GM23338 (cell line): ENCODE measurements around the gene SLC6A18. TPM values are rescaled to one million over a fixed set of nuclear protein-coding genes. Genes with fewer than 3 reads are reported as not detected.

Experiments
- ATAC-seq: fragments of 200-7000 bp; cut with Tn5 transposase; 3 replicates; pipeline ENCODE4 v1.9.1; 2020
- DNase-seq: peaks from one replicate; pipeline ENCODE4 v3.0.0-alpha.2; 2015; ENCODE audit warnings: low spot score
- H2AFZ ChIP-seq: fragments of 200-600 bp; sonication (generic); 2 replicates; pipeline ENCODE4 v1.8.0; 2016; ENCODE audit warnings: antibody characterized with exemption, mild to moderate bottlenecking, moderate library complexity
- H3F3A ChIP-seq: fragments of 200-600 bp; sonication (generic); replicated peaks from 2 replicates; pipeline ENCODE4 v1.8.0; 2017; ENCODE audit warnings: antibody characterized with exemption, mixed run types, low read depth
- H3K27ac ChIP-seq: fragments of 200-600 bp; sonication (generic); 2 replicates; pipeline ENCODE4 v1.6.1; 2016; ENCODE audit warnings: low read depth
- H3K27me3 ChIP-seq: fragments of 200-600 bp; sonication (generic); 2 replicates; pipeline ENCODE4 v1.8.0; 2016; ENCODE audit warnings: mild to moderate bottlenecking, mixed run types, moderate library complexity; ENCODE audit not compliant: insufficient read depth
- H3K36me3 ChIP-seq: fragments of 200-600 bp; sonication (generic); 2 replicates; pipeline ENCODE4 v1.8.0; 2016; ENCODE audit warnings: mild to moderate bottlenecking; ENCODE audit not compliant: insufficient read depth
- H3K4me1 ChIP-seq: fragments of 200-600 bp; sonication (generic); 2 replicates; pipeline ENCODE4 v1.8.0; 2016; ENCODE audit warnings: mild to moderate bottlenecking, moderate library complexity; ENCODE audit not compliant: insufficient read depth
- H3K4me2 ChIP-seq: fragments of 200-600 bp; sonication (generic); 2 replicates; pipeline ENCODE4 v1.7.1; 2017; ENCODE audit warnings: mixed run types
- H3K4me3 ChIP-seq: fragments of 200-600 bp; sonication (generic); 2 replicates; pipeline ENCODE4 v1.6.1; 2016; ENCODE audit warnings: mixed run types
- H3K79me2 ChIP-seq: fragments of 200-600 bp; sonication (generic); replicated peaks from 2 replicates; pipeline ENCODE4 v1.8.0; 2017; ENCODE audit warnings: mild to moderate bottlenecking; ENCODE audit not compliant: insufficient read depth
- H3K9me2 ChIP-seq: fragments of 200-600 bp; sonication (generic); 2 replicates; pipeline ENCODE4 v1.8.0; 2017; ENCODE audit not compliant: insufficient read depth
- H4K20me1 ChIP-seq: fragments of 200-600 bp; sonication (generic); replicated peaks from 2 replicates; pipeline ENCODE4 v1.8.0; 2017; ENCODE audit warnings: mild to moderate bottlenecking; ENCODE audit not compliant: insufficient read depth
- H3K27ac Mint-ChIP-seq: 2 replicates; pipeline ENCODE4 v1.8.0; 2020; ENCODE audit warnings: inconsistent platforms, mild to moderate bottlenecking, moderate library complexity, mixed read lengths
- H3K27me3 Mint-ChIP-seq: 3 replicates; pipeline ENCODE4 v1.8.0; 2022; ENCODE audit warnings: low read depth, mild to moderate bottlenecking, moderate library complexity, mixed read lengths, inconsistent platforms; ENCODE audit not compliant: insufficient read depth, poor library complexity
- H3K36me3 Mint-ChIP-seq: 3 replicates; pipeline ENCODE4 v1.8.0; 2021; ENCODE audit warnings: low read depth, mild to moderate bottlenecking, inconsistent platforms, moderate library complexity, mixed read lengths
- H3K4me1 Mint-ChIP-seq: 3 replicates; pipeline ENCODE4 v1.8.0; 2020; ENCODE audit warnings: mild to moderate bottlenecking, inconsistent platforms, mixed read lengths
- H3K4me3 Mint-ChIP-seq: 3 replicates; pipeline ENCODE4 v1.8.0; 2021; ENCODE audit warnings: moderate library complexity, mild to moderate bottlenecking, inconsistent platforms, mixed read lengths
- H3K9me3 Mint-ChIP-seq: 3 replicates; pipeline ENCODE4 v1.8.0; 2020; ENCODE audit warnings: moderate library complexity, mild to moderate bottlenecking, inconsistent platforms, mixed read lengths
- CREB1 ChIP-seq: fragments of 250-450 bp; sonication (Bioruptor Pico); IDR thresholded peaks from 2 replicates; pipeline ENCODE4 v1.5.0; 2020; ENCODE audit warnings: low read depth, mild to moderate bottlenecking, moderate library complexity
- CTCF ChIP-seq, 2 experiments: fragments of 200-600 bp in 1 of 2; sonication (generic) in 1 of 2; conservative IDR thresholded peaks; 2 replicates each; pipeline versions ENCODE4 v1.5.1 to v1.6.1; 2016 to 2017; ENCODE audit warnings: antibody characterized with exemption in 2 of 2, low read depth in 2 of 2, mild to moderate bottlenecking in 2 of 2, moderate library complexity in 1 of 2
- EZH2 ChIP-seq: fragments of 200-600 bp; sonication (generic); IDR thresholded peaks from one replicate; pipeline ENCODE4 v1.8.0; 2017; ENCODE audit warnings: antibody characterized with exemption, mild to moderate bottlenecking, low read depth; ENCODE audit not compliant: unreplicated experiment
- EZH2phosphoT487 ChIP-seq: fragments of 200-600 bp; sonication (generic); IDR thresholded peaks from one replicate; pipeline ENCODE4 v1.8.1; 2018; ENCODE audit warnings: antibody characterized with exemption; ENCODE audit not compliant: unreplicated experiment
- JUNB ChIP-seq: IDR thresholded peaks from one replicate; pipeline ENCODE4 v1.6.1; 2016; ENCODE audit warnings: antibody characterized with exemption; ENCODE audit not compliant: unreplicated experiment
- NANOG ChIP-seq: IDR thresholded peaks from 2 replicates; pipeline ENCODE4 v1.6.1; 2016; ENCODE audit warnings: antibody characterized with exemption, borderline replicate concordance
- POLR2AphosphoS5 ChIP-seq: IDR thresholded peaks from 2 replicates; pipeline ENCODE4 v1.6.1; 2016; ENCODE audit warnings: antibody characterized with exemption, low read depth
- STAT1 ChIP-seq: IDR thresholded peaks from one replicate; pipeline ENCODE4 v1.6.1; 2016; ENCODE audit warnings: antibody characterized with exemption; ENCODE audit not compliant: unreplicated experiment
- ZNF114 ChIP-seq: fragments of 250-450 bp; sonication (Bioruptor Pico); IDR thresholded peaks from 2 replicates; pipeline ENCODE4 v1.5.0; 2020; ENCODE audit warnings: mild to moderate bottlenecking, moderate library complexity
- ZNF331 ChIP-seq: fragments of 250-450 bp; sonication (Bioruptor Pico); IDR thresholded peaks from 2 replicates; pipeline ENCODE4 v1.5.0; 2020; ENCODE audit warnings: low read depth, mild to moderate bottlenecking, moderate library complexity
- ZNF462 ChIP-seq: fragments of 250-450 bp; sonication (Bioruptor Pico); IDR thresholded peaks from 2 replicates; pipeline ENCODE4 v1.5.0; 2020; ENCODE audit warnings: mild to moderate bottlenecking, moderate library complexity
- polyA plus RNA-seq: library from polyadenylated mRNA; unstranded; fragments of >200 nt; fragmentation: Nextera tagmentation; extraction: Ambion mirVana; gene quantifications from 2 replicates; pipeline ENCODE4 v1.2.1, GENCODE V29; 2016
- total RNA-seq: library from RNA; depleted of rRNA; stranded (reverse); fragments of >200 nt; shearing (Covaris generic); gene quantifications from 2 replicates; pipeline ENCODE4 v1.2.3, GENCODE V29; 2014
- TF ChIP-seq, protein P1 (sequence below): IDR thresholded peaks from 2 replicates; pipeline ENCODE4 v1.6.1; 2016; ENCODE audit warnings: antibody characterized with exemption
- TF ChIP-seq, protein P2 (sequence below): IDR thresholded peaks from one replicate; pipeline ENCODE4 v1.6.1; 2018; ENCODE audit warnings: antibody characterized with exemption; ENCODE audit not compliant: unreplicated experiment

Gene SLC6A18
- total and polyA plus RNA-seq, 2 experiments from 2014 or later = not detected

GRCh38 chr5:1188464-1188863, 36.7 kb upstream of the SLC6A18 start:
- H3K9me3 Mint-ChIP-seq = no peaks in the 10 kb centered on the region
- ATAC-seq = no peak
- no peak overlapping the region for H3K4me3 Mint-ChIP-seq
- Histone ChIP-seq H4K20me1 (no peaks in the 10 kb centered on the region), H2AFZ (no peak overlapping the region), H3F3A (peaks cover 5% of the 10 kb centered on the region; the same call in 1 of the 2 replicates), H3K4me1 (no peaks in the 10 kb centered on the region), H3K9me2 (no peaks in the 10 kb centered on the region), H3K27ac (no peak overlapping the region), H3K4me3 (no peak overlapping the region), H3K36me3 (no peaks in the 10 kb centered on the region), H3K27me3 (no peaks in the 10 kb centered on the region), H3K4me2 (no peak overlapping the region), H3K79me2 (no peaks in the 10 kb centered on the region)
- no peak overlapping the region for H3K27ac Mint-ChIP-seq
- no peaks in the 10 kb centered on the region for H3K36me3 Mint-ChIP-seq
- no peak for DNase-seq
- peaks cover 10% of the 10 kb centered on the region for H3K27me3 Mint-ChIP-seq
- no peaks in the 10 kb centered on the region for H3K4me1 Mint-ChIP-seq
- TF ChIP-seq STAT1 (no peak), CREB1 (no peak), EZH2 (no peak), EZH2phosphoT487 (no peak), JUNB (no peak), ZNF114 (CRISPR knock-in tag) (no peak), POLR2AphosphoS5 (no peak), CTCF (conservative IDR thresholded peaks at IDR 0.05; ENCODE audit: low read depth in 2 of 2) (no peak), NANOG (no peak), ZNF331 (CRISPR knock-in tag) (no peak), ZNF462 (CRISPR knock-in tag) (no peak)
- TF ChIP-seq, protein P1, sequence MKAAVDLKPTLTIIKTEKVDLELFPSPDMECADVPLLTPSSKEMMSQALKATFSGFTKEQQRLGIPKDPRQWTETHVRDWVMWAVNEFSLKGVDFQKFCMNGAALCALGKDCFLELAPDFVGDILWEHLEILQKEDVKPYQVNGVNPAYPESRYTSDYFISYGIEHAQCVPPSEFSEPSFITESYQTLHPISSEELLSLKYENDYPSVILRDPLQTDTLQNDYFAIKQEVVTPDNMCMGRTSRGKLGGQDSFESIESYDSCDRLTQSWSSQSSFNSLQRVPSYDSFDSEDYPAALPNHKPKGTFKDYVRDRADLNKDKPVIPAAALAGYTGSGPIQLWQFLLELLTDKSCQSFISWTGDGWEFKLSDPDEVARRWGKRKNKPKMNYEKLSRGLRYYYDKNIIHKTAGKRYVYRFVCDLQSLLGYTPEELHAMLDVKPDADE = no peak
- TF ChIP-seq, protein P2, sequence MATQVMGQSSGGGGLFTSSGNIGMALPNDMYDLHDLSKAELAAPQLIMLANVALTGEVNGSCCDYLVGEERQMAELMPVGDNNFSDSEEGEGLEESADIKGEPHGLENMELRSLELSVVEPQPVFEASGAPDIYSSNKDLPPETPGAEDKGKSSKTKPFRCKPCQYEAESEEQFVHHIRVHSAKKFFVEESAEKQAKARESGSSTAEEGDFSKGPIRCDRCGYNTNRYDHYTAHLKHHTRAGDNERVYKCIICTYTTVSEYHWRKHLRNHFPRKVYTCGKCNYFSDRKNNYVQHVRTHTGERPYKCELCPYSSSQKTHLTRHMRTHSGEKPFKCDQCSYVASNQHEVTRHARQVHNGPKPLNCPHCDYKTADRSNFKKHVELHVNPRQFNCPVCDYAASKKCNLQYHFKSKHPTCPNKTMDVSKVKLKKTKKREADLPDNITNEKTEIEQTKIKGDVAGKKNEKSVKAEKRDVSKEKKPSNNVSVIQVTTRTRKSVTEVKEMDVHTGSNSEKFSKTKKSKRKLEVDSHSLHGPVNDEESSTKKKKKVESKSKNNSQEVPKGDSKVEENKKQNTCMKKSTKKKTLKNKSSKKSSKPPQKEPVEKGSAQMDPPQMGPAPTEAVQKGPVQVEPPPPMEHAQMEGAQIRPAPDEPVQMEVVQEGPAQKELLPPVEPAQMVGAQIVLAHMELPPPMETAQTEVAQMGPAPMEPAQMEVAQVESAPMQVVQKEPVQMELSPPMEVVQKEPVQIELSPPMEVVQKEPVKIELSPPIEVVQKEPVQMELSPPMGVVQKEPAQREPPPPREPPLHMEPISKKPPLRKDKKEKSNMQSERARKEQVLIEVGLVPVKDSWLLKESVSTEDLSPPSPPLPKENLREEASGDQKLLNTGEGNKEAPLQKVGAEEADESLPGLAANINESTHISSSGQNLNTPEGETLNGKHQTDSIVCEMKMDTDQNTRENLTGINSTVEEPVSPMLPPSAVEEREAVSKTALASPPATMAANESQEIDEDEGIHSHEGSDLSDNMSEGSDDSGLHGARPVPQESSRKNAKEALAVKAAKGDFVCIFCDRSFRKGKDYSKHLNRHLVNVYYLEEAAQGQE = no peak
